Fibroblast of the aortic adventitia (primary cell): ENCODE data around the gene GLS. TPM values are rescaled to one million over a fixed set of nuclear protein-coding genes. Genes with fewer than 3 reads are reported as not detected.
A peak's percentile ranks its signal among the peaks of the same experiment; 100 is the strongest.

ENCODE experiments used
- DNase-seq: peaks from one replicate; pipeline ENCODE4 v3.0.0-alpha.2; 2010; ENCODE audit warnings: low read depth
- H3K4me3 ChIP-seq: 2 replicates; pipeline ENCODE4 v1.5.1; 2011; ENCODE audit warnings: low read depth, mild to moderate bottlenecking, control low read depth, low read length, moderate library complexity
- total RNA-seq: library from RNA; depleted of rRNA; stranded (reverse); fragments of >200 nt; gene quantifications from 2 replicates; pipeline ENCODE4 v1.2.3, GENCODE V29; 2012; ENCODE audit warnings: low replicate concordance
- TF ChIP-seq, protein P1 (sequence below): IDR thresholded peaks from 2 replicates; pipeline ENCODE4 v1.5.1; 2011; ENCODE audit warnings: mild to moderate bottlenecking, low read length, control low read depth, inconsistent platforms; ENCODE audit not compliant: insufficient read depth

GLS gene
- total RNA-seq, 1 donor: 116 TPM

DNA sequence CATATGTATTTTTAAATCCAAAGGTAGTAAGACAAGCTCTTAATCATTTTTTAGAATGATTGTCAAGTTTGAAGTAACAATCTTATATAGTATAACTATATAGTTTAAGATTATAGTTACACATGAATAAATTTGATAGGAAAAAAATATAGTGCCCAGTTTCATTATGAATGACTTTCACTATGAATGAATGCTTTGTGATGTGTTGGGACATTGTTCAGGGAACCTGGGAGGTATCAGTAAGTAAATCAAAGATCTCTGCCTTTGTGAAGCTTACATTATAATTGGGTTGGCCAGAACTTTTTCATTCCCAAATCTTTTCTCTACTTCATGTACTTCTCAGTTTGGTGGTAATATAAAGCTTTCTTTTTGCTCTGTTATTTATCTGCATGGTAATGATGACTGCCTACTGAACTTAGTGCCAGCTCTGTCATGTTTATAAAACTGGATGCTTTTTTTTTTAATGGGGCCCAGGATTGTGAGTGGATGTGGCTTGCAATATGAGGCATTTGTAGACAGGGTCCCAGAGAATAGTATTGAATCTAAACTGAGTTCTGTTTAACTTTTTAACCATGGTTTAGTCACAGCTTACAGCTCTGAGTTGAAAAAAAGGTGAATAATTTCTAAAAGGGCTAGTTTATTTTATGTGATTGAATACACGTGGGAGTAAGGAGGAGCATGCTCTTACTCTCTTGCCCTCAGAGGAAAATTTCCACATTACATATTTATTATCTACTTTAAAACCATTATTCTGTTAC is 23.3 kb downstream of the GLS start:
- DNase-seq: no peak
- no peak overlapping the region for H3K4me3 ChIP-seq
- TF ChIP-seq, protein P1, sequence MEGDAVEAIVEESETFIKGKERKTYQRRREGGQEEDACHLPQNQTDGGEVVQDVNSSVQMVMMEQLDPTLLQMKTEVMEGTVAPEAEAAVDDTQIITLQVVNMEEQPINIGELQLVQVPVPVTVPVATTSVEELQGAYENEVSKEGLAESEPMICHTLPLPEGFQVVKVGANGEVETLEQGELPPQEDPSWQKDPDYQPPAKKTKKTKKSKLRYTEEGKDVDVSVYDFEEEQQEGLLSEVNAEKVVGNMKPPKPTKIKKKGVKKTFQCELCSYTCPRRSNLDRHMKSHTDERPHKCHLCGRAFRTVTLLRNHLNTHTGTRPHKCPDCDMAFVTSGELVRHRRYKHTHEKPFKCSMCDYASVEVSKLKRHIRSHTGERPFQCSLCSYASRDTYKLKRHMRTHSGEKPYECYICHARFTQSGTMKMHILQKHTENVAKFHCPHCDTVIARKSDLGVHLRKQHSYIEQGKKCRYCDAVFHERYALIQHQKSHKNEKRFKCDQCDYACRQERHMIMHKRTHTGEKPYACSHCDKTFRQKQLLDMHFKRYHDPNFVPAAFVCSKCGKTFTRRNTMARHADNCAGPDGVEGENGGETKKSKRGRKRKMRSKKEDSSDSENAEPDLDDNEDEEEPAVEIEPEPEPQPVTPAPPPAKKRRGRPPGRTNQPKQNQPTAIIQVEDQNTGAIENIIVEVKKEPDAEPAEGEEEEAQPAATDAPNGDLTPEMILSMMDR: no peak

DNA sequence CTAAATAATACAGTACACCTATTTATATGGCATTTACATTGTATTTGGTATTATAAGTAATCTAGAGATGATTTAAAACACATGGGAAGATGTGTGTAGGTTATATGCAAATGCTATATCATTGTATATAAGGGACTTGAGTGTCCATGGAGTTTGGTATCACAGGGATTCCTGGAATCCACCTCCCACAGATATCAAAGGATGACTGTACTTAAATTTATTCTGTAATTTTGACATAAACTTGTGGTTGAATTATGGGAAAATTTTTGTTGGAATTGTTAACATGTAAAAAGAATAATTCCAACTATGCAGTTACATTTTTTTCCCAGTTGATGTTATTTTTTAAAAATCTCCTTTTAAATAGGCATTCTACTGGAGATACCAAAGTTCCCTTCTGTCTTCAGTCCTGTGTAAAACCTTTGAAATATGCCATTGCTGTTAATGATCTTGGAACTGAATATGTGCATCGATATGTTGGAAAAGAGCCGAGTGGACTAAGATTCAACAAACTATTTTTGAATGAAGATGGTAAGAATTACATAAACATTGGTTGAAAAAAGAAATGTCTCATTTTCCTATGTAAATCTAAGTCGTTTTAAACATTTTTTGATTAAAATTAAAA is 24.1 kb downstream of the GLS start:
- H3K4me3 ChIP-seq: no peak overlapping the region
- TF ChIP-seq, protein P1: no peak
- peak; percentile 61 for DNase-seq

DNA sequence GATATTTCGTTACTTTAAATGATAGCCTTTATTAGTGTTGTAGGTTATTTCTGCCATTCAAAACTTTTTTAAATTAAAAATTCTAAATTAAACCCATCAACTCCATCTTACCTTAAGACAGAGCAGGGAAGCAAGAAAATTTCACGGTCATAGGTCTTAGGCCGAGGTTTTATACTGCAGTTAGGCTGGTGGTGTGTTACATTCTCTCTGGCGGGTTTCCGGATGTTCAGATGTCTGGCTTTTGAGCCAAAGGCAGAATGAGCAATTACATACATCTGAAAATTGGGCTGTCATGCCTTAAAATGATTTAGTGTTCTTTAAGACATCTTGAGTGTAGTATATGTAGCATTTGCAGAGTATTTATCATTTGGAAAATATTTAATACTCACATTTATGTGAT is 27.9 kb downstream of the GLS start:
- TF ChIP-seq, protein P1: no peak
- DNase-seq: no peak
- H3K4me3 ChIP-seq: no peak overlapping the region

DNA sequence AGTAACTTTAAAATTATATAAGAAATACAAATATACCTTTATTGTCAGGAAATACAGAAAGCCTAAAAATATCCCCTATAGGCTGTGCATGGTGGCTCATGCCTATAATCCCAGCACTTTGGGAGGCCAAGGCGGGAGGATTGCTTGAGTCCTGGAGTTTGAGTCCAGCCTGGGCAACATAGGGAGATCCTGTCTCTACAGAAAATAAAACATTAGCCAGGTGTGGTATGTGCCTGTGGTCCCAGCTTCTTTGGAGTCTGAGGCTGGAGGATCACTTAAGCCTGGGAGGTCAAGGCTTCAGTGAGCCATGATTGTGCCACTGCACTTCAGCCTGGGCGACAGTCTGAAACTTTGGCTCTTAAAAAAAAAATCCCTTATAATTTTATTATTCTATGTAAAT is 29.1 kb downstream of the GLS start:
- TF ChIP-seq, protein P1: no peak
- no peak overlapping the region for H3K4me3 ChIP-seq

DNA sequence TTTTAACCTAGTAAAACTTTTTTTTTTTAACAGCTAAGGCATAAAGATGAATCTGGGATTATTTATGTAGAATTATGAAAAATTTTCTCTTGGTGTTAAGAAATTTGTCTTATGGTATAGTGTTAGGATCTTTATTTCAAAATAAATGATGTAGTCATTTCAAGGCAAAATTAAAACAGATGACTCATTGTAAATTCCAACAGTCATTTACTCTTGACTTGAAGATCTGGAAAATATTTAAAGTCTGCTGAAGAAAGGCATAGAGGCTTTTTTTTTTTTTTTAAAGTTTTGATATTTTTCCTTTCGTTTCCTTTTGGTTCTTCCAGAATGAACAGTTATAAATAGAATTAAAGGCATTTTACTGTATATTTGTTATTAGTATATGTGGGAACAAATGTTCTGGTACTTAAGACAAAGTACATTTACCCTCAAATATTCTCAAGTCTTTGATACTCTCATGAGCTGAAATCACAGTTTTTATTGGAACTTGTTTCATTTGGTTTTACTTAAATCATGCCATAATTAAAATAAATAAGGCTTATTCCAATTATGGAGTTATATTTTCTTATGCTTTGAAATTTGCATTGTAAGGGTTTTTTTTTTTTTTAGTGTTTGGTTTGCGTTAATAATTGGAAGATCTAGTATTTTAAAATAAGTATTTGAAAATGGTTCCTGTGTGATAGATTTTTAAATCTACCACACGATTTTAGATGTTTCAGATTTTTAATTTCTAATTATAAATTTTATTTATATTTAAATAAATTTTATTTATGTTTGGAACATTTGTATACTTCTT is 29.9 kb downstream of the GLS start:
- peak; percentile 46 for DNase-seq
- TF ChIP-seq, protein P1: no peak
- no peak overlapping the region for H3K4me3 ChIP-seq

More for the DNA sequence above, 29.1 kb downstream of the GLS start:
- no peak for DNase-seq

DNA sequence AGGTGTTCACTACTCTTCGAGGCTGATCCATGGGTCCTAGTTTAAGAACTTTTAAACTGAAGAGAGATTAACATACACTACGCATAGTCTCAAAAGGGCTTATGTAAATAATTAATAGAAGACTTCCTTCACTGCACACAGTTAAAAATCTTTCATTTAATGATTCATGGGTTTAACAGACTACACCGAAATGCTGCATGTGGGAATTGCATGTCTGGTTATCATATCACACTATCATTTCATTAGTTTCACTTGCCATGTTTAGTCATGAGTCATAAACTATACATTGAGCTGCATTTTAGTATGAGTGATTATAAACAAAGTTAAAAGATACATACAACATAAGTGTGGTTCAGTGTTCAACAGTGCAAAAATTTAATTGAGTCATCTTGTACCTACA is 31.2 kb downstream of the GLS start:
- peak; percentile 20 for DNase-seq
- TF ChIP-seq, protein P1: no peak
- H3K4me3 ChIP-seq: no peak overlapping the region
